ENCODE measurements around the gene GLP1R. TPM values are rescaled to one million over a fixed set of nuclear protein-coding genes. Genes with fewer than 3 reads are reported as not detected.

The GLP1R gene
- total RNA-seq, 2 donors from 2014 or later, result 1.9 to 5.8 TPM

GRCh38 chr6:39072830-39073229 lies 24.2 kb downstream of the GLP1R start:
- Histone ChIP-seq H3K4me3 (no peak overlapping the region), H3K27ac (no peak overlapping the region), H3K27me3 (no peaks in the 10 kb centered on the region), H3K4me1 (no peaks in the 10 kb centered on the region), H3K9me3 (no peaks in the 10 kb centered on the region), H3K36me3 (no peaks in the 10 kb centered on the region)
- DNase-seq (ENCODE audit: low spot score), result no peak
- no peak for TF ChIP-seq CTCF (IDR thresholded peaks at IDR 0.05)

DNA sequence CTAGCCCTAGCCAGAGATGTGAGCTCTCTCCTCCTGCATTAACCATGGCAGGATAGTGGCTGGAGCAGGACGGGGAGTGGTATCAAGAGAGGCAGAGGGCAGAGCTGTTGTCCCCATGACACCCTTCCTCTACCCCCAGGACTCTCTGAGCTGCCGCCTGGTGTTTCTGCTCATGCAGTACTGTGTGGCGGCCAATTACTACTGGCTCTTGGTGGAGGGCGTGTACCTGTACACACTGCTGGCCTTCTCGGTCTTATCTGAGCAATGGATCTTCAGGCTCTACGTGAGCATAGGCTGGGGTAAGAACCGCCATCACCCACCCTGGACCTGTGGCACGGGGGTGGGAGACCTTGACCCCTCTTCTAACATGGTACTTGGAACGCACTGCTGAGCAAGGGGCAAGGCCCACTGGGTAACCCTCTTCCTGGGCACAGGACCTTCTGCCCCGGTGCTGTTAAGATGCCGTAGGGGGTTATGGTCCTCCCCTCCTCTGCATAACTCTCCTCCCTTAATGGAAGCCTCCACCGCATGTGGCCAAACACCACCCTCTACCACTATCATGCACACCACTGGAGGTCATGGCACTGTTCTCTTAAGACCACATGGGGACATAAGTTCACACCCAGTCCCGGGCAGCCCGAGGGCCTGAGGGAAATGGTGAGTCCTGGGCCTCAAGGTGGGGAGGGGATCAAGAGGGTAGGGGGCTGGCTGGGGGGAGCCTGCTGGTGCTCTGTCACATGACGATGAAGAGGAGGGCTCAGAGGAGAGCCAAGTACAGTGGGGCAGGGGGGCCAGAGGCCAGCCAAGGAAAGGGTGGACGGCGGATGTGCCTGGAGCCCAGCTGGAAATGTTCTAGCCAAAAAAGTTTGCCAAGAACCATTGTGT lies 25.1 kb downstream of the GLP1R start:
- no peaks in the 10 kb centered on the region for H3K4me1 ChIP-seq
- no peak overlapping the region for H3K27ac ChIP-seq
- no peaks in the 10 kb centered on the region for H3K9me3 ChIP-seq
- no peak for DNase-seq (ENCODE audit: low spot score)
- no peak for TF ChIP-seq CTCF (IDR thresholded peaks at IDR 0.05)
- H3K4me3 ChIP-seq, result no peak overlapping the region
- no peaks in the 10 kb centered on the region for H3K36me3 ChIP-seq
- H3K27me3 ChIP-seq, result no peaks in the 10 kb centered on the region

- Histone ChIP-seq H3K27me3 (no peaks in the 10 kb centered on the region), H3K4me1 (no peaks in the 10 kb centered on the region), H3K9me3 (no peaks in the 10 kb centered on the region), H3K36me3 (no peaks in the 10 kb centered on the region), H3K4me3 (no peak overlapping the region), H3K27ac (no peak overlapping the region)
- TF ChIP-seq CTCF (IDR thresholded peaks at IDR 0.05), result no peak
- DNase-seq (ENCODE audit: low spot score), result no peak
Observed at GRCh38 chr6:39074486-39074885, 25.9 kb downstream of the GLP1R start.

- TF ChIP-seq CTCF (IDR thresholded peaks at IDR 0.05), result no peak
- Histone ChIP-seq H3K27ac (no peak overlapping the region), H3K27me3 (no peaks in the 10 kb centered on the region), H3K4me3 (no peak overlapping the region), H3K9me3 (no peaks in the 10 kb centered on the region), H3K36me3 (no peaks in the 10 kb centered on the region), H3K4me1 (no peaks in the 10 kb centered on the region)
- DNase-seq (ENCODE audit: low spot score), result no peak
Observed at GRCh38 chr6:39075010-39075686, 26.6 kb downstream of the GLP1R start.

GRCh38 chr6:39075807-39076622 lies 27.4 kb downstream of the GLP1R start:
- DNase-seq (ENCODE audit: low spot score), result no peak
- no peak for TF ChIP-seq CTCF (IDR thresholded peaks at IDR 0.05)
- Histone ChIP-seq H3K27me3 (no peaks in the 10 kb centered on the region), H3K9me3 (no peaks in the 10 kb centered on the region), H3K36me3 (no peaks in the 10 kb centered on the region), H3K4me3 (no peak overlapping the region), H3K27ac (no peak overlapping the region), H3K4me1 (no peaks in the 10 kb centered on the region)
